Panc1 (cell line): ENCODE results near the gene NRM.

Source experiments
- CTCF ChIP-seq: fragments of 450-650 bp; IDR thresholded peaks from 2 replicates; pipeline ENCODE4 v1.5.1; 2017; ENCODE audit warnings: mild to moderate bottlenecking
- POLR2AphosphoS5 ChIP-seq: IDR thresholded peaks from 2 replicates; pipeline ENCODE4 v1.6.1; 2012; ENCODE audit warnings: mild to moderate bottlenecking, low read depth, low read length, moderate library complexity
- SIN3A ChIP-seq: IDR thresholded peaks from 2 replicates; pipeline ENCODE4 v1.6.1; 2012; ENCODE audit warnings: low read depth, mild to moderate bottlenecking, low read length, moderate library complexity, borderline replicate concordance; ENCODE audit not compliant: insufficient read depth

- no peak for TF ChIP-seq CTCF
- no peak; the same call in 1 of the 2 replicates for TF ChIP-seq SIN3A
- peak; percentile 22; the same call in 1 of the 2 replicates for TF ChIP-seq POLR2AphosphoS5
Observed at GRCh38 chr6:30686009-30686907, 4.5 kb downstream of the NRM start, which contains the start of gene PPP1R18.
